NCI-H345 treated with DMSO at 0.1 percent for 48 hours (cell line): ENCODE results near the gene NTN1.
"Not testable (repeated sequence)": the region's sequence is repeated elsewhere in the genome, so short reads cannot be mapped to it uniquely, and the experiment has no call there.

Source experiments
- DNase-seq: peaks from one replicate; lab custom pipeline; 2025; ENCODE audit not compliant: unreplicated experiment; lab: John Stamatoyannopoulos, UW

NTN1 gene

GRCh38 chr17:9021158-9021991, at the start of gene NTN1:
TSS of gene NTN1 (plus strand) at chr17:9021510. CDS start at chr17:9022374, 864 bp downstream.
- DNase-seq: no peak

DNA sequence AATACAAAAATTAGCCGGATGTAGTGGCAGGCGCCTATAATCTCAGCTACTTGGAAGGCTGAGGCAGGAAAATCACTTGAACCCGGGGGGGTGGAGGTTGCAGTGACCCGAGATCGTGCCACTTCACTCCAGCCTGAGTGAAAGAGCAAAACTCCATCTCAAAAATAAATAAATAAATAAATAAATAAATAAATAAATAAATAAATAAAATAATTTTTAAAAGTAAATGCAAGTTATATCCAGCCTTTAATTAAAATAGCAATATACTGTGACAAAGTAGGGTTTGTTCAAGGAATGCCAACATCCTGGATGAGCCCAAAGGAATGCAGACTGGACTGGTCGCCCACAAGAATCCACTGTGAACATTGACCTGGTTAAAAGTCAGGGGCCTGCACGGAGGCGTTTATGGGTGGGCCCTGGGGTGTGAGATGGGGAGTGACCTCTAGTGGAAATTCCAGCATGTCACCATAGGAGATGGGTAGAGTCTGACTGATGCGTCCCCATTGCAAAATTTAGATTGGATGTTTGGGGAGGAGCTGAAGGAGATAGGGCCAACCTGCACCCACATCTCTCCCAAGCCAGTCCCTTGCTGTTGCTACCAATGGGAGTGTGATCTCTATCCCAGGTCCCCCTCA, 46.1 kb upstream of the NTN1 start:
- DNase-seq: no peak

GRCh38 chr17:8976638-8977037, 44.7 kb upstream of the NTN1 start:
- no peak for DNase-seq

- no peak for DNase-seq
Measured at GRCh38 chr17:8979715-8980114, 41.6 kb upstream of the NTN1 start.

GRCh38 chr17:8981443-8981842, 39.9 kb upstream of the NTN1 start:
- DNase-seq: no peak

GRCh38 chr17:8984225-8984624, 37.1 kb upstream of the NTN1 start:
- not testable (repeated sequence) for DNase-seq

- DNase-seq: no peak
Measured at GRCh38 chr17:8985054-8985701, 36.1 kb upstream of the NTN1 start.

- DNase-seq: no peak
Measured at GRCh38 chr17:8986295-8986694, 35.0 kb upstream of the NTN1 start.

- not testable (repeated sequence) for DNase-seq
Measured at GRCh38 chr17:8988263-8988935, 32.9 kb upstream of the NTN1 start.

GRCh38 chr17:8991514-8992285, 29.6 kb upstream of the NTN1 start:
- DNase-seq: peak; percentile 2

DNA sequence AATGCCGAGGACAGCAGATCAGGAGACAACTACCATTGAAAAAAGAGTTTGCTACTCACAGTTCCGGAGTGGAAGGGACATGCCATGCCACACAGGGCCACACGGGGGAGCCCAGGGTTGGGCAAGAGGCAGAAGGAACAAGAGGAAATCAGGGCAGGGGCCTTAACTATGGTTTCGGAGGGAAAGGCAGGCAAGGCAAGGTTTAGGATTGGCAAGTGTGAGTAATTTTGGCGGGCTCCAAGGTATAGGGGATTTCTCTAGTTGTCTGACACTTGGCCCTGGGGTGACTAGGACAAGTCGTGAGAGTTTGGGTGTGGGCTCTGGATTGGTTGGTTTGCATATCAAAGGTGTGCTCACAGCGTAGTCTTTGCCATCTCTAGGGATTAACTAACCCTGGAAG, 27.0 kb upstream of the NTN1 start:
- no peak for DNase-seq

GRCh38 chr17:8995711-8996110, 25.6 kb upstream of the NTN1 start:
- no peak for DNase-seq

DNA sequence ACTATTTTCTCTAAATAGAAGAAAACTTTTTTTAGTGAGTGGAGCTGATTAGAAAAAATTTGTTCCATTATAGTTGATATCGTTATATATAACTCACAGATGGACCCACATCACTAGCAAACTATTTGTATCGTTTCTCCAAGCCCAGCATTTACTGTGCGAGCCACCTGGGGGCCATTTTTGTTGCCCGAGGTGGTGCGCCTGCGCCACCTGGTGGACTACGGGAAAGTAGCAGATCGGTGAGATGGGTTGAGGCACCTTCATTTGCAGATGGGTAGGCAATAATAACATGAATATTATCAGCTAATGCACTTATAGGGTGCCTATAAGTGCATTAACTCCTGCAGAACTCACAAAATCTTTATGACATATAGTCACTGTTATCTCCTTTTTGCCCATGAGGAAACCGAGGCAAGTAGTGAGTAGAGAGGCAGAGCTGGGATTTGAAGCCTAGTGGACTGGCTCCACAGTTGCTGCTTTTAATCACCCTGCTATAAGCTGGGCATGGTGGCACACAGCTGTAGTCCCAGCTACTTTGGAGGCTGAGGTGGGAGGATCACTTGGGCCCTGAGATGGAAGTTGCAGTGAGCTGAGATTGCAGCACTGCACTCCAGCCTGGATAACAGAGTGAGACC, 23.2 kb upstream of the NTN1 start:
- DNase-seq: no peak

DNA sequence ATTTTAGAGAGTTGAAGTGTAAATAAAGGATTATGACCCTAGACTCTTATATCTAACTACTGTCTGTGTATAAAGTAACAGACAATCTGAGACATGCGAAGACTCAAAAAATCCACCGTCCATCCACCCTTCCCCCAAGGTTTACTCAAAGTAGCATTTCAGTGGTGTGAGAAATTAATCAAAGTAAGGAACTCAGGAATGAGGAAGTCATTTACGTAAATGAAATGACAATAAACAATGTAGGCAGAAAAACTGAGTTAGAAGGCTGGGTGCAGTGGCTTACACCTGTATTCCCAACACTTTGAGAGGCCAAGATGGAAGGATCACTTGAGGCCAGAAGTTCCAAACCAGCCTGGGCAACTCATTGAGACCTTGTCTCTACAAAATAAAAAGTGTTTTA, 19.8 kb upstream of the NTN1 start:
- no peak for DNase-seq

DNA sequence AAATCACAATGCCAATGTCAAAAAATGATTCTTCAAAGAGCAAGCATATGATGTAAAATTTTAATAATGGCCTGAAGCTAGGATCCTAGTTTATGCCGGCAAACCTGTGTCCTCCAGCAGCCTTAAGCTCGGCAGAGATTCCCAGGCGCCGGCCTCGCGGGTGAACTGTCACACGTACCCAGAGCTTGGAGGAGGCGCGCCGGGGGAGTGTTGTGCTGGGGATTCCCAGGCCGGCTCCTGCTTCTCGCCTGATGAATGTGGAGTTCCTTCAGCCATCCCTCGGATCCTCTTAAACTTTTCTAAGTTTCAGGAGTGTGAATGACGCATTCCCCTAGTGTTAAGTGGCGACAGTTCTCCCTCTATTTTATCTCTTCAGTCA, 19.1 kb upstream of the NTN1 start:
- no peak for DNase-seq

GRCh38 chr17:9002606-9003354, 18.5 kb upstream of the NTN1 start:
- DNase-seq: no peak

DNA sequence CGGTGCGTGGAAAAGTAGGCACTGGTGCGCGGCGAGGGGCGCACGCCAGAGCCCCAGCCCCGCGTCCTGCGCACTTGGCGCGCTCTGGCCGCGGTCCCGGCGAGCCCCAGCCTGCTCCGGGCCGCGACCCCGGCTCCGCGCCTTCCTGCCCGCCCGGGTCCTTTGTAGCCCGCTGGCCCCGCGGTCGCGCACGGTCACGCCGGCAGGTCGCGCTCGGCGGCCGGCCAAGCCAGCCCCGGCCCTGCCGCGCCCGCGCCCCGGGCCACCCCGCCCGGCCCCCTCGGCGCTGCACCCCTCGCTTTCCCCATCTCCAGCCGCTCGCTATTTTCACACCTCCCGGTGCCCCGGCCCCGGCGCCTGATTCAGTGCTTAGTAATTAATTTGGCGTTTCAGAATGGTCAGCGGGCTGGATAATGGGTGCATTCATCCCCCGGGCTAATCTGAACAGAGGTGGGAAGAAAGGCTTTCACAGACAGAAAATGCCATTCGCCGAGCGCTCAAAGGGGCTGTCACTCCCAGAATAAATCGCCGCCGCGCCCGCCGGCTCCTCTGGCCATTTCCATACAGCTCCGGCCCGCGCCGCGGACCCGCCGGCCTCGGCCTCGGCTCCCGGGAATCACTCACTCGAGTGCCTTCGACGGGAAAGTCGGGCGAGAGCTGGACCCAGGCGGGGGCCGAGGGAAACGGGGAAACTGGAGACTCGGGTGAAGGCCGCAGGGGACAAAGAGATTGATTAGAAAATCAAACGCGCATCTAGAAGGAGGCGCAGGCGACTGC, 17.8 kb upstream of the NTN1 start:
- no peak for DNase-seq

DNA sequence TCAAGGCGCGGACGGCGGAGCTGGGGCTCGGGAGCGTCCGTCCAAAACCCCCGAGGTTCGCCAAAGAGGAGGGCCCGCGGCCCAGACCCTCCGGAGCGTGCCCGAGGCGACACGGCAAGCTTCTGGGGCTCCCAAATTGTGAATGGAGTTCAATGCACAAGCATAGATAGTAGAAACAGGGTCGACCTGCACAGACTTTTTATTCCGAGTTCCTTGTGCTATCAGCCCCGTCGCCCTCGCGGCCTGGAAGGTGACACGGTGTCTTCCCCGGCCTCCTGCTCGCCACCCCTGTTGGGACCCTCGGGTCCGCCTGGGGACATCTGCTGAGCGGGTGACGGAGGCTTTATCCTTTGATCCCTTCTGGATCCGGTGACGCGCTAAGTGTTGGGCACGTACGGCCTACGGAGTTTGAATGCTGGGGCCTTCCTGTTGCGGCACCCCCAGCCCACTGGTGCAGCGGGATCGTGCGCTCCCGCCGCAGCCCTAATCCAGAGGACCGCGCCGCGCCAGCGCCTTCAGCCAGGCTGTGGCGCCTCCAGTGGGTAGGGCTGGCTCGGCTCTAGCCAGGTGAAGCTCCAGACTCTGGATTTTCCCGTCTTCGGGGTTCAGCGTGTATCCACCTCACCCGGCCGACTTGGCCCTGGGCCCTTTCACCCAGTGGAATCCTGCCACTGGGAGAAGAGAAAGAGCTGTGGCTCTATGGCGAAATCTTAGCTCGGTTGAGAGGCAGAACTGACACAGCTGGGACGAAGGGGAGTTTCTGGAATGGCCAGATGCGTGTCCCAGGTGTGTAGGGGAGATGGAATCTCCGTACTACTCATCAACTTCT, 17.0 kb upstream of the NTN1 start:
- no peak for DNase-seq
